ENCODE results near the gene DDRGK1.

DDRGK1 gene

DNA sequence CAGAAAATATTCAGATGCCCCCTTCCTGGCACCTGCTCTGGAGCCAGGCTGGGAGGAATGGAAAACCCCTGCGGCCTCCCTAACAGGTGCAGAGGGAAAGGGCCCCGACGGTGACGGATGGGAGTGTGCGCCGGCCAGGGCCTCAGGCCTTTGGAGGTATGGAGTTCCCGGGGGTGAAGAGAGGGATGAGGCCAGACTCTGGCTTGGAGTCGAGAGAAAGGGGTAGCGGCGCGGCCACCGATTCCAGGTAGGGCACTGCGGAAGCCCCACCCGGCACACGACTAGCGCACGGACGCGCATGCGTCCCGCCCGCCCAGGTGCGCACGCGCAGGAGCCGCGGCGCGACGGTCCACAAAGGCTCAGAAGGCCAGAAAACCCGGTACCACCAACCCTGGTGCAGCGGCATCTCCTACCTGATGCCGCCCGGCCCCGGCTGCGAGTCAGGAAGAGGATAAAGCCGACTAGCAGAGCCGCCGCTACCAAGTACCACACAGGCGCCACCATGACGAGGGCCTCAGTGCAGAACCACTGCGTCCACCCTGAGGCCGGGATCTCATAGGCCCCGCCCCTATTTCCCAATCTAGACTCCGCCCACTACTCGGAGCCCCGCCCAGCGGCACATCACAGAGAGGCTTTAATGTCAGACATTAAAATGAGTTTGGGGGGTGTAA, at the start of gene DDRGK1:
DDRGK1 (minus strand) TSS at position 559 of the 671 bp plus-strand sequence; CDS start at position 504, 55 bp downstream.
- Mint-ChIP-seq H3K4me1 (peaks cover 26% of the 10 kb centered on the region), H3K4me3 (peak within 1 kb of the TSS; percentile 95), H3K27ac (peak within 1 kb of the TSS; percentile 96), H3K27me3 (no peaks in the 10 kb centered on the region), H3K36me3 (ENCODE audit: low read depth) (peaks cover 23% of the 10 kb centered on the region), H3K9me3 (no peaks in the 10 kb centered on the region)
- DNase-seq: peak; percentile 93
- peak; percentile 87 for ATAC-seq

DNA sequence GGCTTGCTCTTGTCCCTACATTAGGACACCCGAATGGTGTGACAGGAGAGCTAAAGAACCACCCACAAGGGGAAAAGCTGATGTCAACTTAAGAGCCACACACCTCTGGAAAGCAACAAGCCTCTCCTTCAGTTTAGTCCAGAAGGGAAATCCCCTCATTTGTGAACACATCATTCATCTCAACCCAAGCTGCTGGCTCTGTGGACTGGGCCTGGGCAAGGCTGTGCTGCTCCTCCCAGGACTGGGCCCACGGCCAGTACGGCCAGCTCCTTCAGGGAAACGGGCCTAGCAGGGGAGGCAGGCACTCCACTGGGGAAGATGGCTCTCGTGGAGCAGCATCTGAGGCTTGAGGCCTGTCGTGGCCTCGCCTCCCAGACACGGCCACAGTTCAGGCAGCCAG, 47.3 kb upstream of the DDRGK1 start:
- no peak overlapping the region for H3K4me3 Mint-ChIP-seq
- no peak for DNase-seq

GRCh38 chr20:3250091-3250504, 45.6 kb upstream of the DDRGK1 start:
- Mint-ChIP-seq H3K27ac (no peak overlapping the region), H3K4me3 (no peak overlapping the region), H3K27me3 (peaks cover 25% of the 10 kb centered on the region), H3K9me3 (no peaks in the 10 kb centered on the region), H3K4me1 (peaks cover 17% of the 10 kb centered on the region), H3K36me3 (ENCODE audit: low read depth) (peaks cover 2% of the 10 kb centered on the region)
- ATAC-seq (no peak), DNase-seq (no peak)

More for the DNA sequence above, 47.3 kb upstream of the DDRGK1 start:
- H3K9me3 Mint-ChIP-seq: no peaks in the 10 kb centered on the region
- H3K27ac Mint-ChIP-seq: no peak overlapping the region
- H3K27me3 Mint-ChIP-seq: peaks cover 20% of the 10 kb centered on the region
- H3K36me3 Mint-ChIP-seq (ENCODE audit: low read depth): peaks cover 2% of the 10 kb centered on the region
- peaks cover 8% of the 10 kb centered on the region for H3K4me1 Mint-ChIP-seq
- ATAC-seq: peak; percentile 91

DNA sequence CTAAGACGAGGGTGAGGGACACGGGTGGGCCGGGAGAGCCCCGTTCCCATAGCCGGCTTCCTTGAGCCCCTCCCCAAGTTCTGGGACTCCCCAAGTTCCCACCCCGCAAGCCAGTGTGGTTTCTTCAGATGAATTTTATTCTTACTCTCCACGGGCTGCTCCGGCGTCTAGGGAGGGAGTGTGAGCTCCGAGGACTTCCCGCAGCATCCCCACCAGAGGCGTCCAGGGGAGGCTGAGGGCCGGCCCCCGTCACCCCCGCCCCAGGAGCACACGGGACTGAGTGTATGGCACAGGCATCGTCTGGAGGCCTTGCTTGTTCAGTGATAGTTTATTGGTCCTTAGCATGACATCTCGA, 44.5 kb upstream of the DDRGK1 start:
- peaks cover 29% of the 10 kb centered on the region for H3K27me3 Mint-ChIP-seq
- DNase-seq (no peak), ATAC-seq (no peak)
- no peak overlapping the region for H3K27ac Mint-ChIP-seq
- H3K36me3 Mint-ChIP-seq (ENCODE audit: low read depth): no peaks in the 10 kb centered on the region
- peaks cover 20% of the 10 kb centered on the region for H3K4me1 Mint-ChIP-seq
- no peak overlapping the region for H3K4me3 Mint-ChIP-seq
- no peaks in the 10 kb centered on the region for H3K9me3 Mint-ChIP-seq

DNA sequence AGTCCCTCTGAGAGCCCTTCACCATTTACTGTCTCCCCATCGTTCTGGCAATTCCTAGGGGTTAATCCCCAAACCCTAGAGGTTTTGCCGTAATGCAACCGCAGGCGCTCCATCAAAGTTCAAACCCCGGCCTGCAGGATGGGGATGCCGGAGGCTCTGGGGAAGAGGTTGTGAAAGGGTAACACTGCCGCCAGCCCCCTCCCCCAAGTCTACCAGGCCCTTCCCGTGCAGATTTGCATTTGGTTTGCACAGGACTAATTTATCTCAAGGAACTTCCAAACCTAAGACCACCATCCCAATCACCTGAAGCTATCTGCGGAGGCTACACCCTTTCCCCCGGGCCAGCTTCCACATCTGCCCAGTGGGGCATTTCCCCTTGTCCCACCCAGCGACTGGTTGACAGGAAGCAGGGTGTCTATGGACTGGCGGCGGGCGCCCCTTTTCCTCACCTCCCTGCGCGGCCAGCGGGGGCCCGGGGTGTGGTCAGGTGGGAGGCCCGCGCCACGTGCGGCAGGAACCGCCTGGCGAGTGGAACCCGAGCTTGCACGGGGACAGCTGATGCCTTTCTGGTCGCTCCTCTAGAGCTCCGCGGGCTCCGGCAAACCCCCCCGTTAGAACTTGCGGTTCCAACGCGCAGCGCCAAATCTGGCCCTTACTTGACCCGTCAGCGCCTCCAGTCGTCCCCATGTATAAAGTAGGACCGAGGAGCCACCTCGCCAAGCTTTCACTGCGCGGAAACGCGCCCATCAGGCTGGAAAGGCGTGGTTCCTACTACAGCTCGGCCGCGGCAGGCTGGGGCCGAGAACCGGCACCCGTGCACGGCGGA, 43.9 kb upstream of the DDRGK1 start:
- H3K27ac Mint-ChIP-seq: no peak overlapping the region
- peak; percentile 36 for DNase-seq

DNA sequence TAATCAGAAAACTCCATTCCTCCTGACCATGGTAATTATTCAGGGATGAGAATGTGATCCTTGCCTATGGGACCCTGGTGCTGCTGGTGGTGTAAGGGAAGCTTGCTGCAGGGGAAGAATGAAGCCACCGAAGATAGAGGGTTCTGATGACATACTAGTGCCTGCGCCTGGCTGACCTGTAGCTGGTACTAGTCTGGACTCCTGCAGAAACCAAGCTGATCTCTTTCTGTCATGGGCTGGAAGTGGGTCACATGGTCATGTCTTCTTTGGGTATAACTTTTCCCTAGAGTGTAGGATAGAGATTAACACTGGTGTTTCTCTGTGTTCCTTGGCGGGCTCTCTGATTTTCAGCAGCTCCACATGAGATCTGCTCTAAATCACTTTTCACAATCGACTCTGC, 43.2 kb upstream of the DDRGK1 start:
- Mint-ChIP-seq H3K4me3 (no peak overlapping the region), H3K27me3 (peaks cover 29% of the 10 kb centered on the region), H3K36me3 (ENCODE audit: low read depth) (no peaks in the 10 kb centered on the region), H3K27ac (no peak overlapping the region), H3K9me3 (no peaks in the 10 kb centered on the region), H3K4me1 (peaks cover 20% of the 10 kb centered on the region)
- DNase-seq (no peak), ATAC-seq (no peak)

More for the DNA sequence above, 43.9 kb upstream of the DDRGK1 start:
- Mint-ChIP-seq H3K9me3 (no peaks in the 10 kb centered on the region), H3K36me3 (ENCODE audit: low read depth) (no peaks in the 10 kb centered on the region), H3K4me1 (peaks cover 20% of the 10 kb centered on the region), H3K27me3 (peaks cover 29% of the 10 kb centered on the region), H3K4me3 (no peak overlapping the region)
- peak; percentile 33 for ATAC-seq

DNA sequence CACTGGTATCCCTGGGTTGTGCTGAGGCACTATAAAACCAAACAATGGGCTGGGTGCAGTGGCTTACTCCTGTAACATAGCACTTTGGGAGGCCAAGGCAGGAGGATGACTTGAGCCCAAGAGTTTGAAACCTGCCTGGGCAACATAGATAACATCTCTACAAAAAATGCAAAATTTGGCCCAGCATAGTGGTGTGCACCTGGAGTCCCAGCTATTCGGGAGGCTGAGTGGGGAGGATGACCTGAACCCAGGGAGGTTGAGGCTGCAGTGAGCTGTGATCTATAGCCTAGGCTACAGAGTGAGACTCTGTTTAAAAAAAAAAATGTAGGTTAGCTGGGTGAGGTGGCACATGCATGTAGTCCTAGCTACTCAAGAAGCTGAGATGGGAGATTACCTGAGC, 42.2 kb upstream of the DDRGK1 start:
- Mint-ChIP-seq H3K9me3 (no peaks in the 10 kb centered on the region), H3K4me3 (no peak overlapping the region), H3K27ac (no peak overlapping the region), H3K36me3 (ENCODE audit: low read depth) (no peaks in the 10 kb centered on the region), H3K4me1 (peaks cover 20% of the 10 kb centered on the region), H3K27me3 (peaks cover 35% of the 10 kb centered on the region)
- DNase-seq (no peak), ATAC-seq (no peak)

DNA sequence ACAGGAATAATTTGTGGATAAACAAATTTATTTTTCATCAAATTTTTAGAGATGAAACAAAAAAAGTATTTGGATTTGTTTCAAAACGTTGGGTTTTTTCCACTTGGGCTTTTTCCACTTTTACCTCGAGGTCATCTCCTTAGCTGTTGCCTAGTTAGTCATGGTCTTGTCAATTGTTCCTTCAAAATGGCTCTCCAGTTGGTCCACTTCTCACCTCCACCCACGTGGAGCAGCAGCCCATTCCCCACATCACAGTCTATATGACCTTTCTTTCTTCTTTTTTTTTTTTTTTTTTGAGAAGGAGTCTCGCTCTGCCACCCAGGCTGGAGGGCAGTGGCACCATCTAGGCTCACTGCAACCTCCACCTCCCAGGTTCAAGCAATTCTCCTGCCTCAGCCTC, 41.2 kb upstream of the DDRGK1 start:
- no peak for DNase-seq
- Mint-ChIP-seq H3K27ac (peak overlapping the region; percentile 31), H3K36me3 (ENCODE audit: low read depth) (no peaks in the 10 kb centered on the region), H3K4me1 (peaks cover 17% of the 10 kb centered on the region), H3K9me3 (no peaks in the 10 kb centered on the region), H3K4me3 (peak overlapping the region; percentile 42), H3K27me3 (peaks cover 43% of the 10 kb centered on the region)
- ATAC-seq: peak; percentile 65

DNA sequence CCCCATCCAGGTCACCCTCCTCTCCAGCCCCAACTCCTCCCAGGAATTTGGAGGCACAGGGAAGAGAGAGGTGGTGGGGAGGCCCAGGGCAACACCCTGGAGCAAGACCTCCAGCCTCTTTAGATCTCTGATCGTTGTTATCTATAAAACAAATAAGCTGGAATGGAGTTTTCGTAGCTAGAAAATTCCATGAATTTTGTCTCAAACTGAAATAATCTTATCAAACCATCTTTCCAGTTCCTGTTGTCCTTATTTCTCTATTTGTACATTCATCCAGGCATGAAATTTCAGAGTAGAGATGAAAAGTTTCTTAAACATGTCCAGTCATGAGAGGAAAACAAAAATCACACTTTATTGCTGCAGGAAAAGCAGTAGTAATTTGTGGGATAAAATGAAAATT, 40.7 kb upstream of the DDRGK1 start:
- Mint-ChIP-seq H3K9me3 (no peaks in the 10 kb centered on the region), H3K4me1 (peaks cover 17% of the 10 kb centered on the region), H3K4me3 (no peak overlapping the region), H3K27me3 (peaks cover 42% of the 10 kb centered on the region), H3K27ac (no peak overlapping the region), H3K36me3 (ENCODE audit: low read depth) (no peaks in the 10 kb centered on the region)
- no peak for ATAC-seq
- no peak for DNase-seq

GRCh38 chr20:3244613-3245012, 40.1 kb upstream of the DDRGK1 start:
- DNase-seq: no peak
- ATAC-seq: no peak
- Mint-ChIP-seq H3K36me3 (ENCODE audit: low read depth) (no peaks in the 10 kb centered on the region), H3K9me3 (no peaks in the 10 kb centered on the region), H3K4me1 (peaks cover 20% of the 10 kb centered on the region), H3K27ac (peak overlapping the region; percentile 52), H3K4me3 (no peak overlapping the region), H3K27me3 (peaks cover 43% of the 10 kb centered on the region)

DNA sequence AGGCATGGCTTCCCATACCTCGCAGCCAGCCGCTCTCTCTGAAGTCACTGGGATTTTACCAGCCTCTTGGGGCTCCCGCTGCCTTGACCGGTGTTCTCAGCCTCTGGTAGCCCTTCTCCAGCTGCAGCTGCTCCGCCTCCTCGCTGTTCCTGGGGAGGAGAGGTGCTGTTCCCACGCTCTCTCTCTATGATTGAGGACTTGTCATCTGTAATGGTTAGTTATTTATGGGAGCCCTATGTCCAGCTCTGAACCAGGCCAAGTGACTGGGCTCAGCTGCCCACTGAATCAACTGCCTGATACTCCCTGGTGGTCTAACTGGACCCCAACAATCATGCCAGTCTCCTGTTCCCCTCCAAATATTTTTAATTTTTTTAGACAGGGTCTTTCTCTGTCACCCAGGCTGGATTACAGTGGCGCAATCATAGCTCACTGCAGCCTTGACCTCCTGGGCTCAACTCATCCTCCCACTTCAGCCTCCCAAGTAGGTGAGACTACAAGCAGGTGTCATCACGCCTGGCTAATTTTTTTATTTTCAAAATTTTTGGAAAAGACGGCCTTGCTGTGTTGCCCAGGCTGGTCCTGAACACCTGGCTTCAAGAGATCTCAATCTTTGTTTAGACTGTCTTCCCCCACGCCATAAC, 39.4 kb upstream of the DDRGK1 start:
- peaks cover 45% of the 10 kb centered on the region for H3K27me3 Mint-ChIP-seq
- H3K4me1 Mint-ChIP-seq: peaks cover 22% of the 10 kb centered on the region
- H3K9me3 Mint-ChIP-seq: no peaks in the 10 kb centered on the region
- ATAC-seq (no peak), DNase-seq (no peak)
- no peak overlapping the region for H3K4me3 Mint-ChIP-seq
- no peaks in the 10 kb centered on the region for H3K36me3 Mint-ChIP-seq (ENCODE audit: low read depth)
- H3K27ac Mint-ChIP-seq: no peak overlapping the region

GRCh38 chr20:3242172-3242692, 37.8 kb upstream of the DDRGK1 start:
- no peaks in the 10 kb centered on the region for H3K36me3 Mint-ChIP-seq (ENCODE audit: low read depth)
- DNase-seq (no peak), ATAC-seq (no peak)
- H3K4me1 Mint-ChIP-seq: peaks cover 21% of the 10 kb centered on the region
- H3K27ac Mint-ChIP-seq: no peak overlapping the region
- H3K4me3 Mint-ChIP-seq: no peak overlapping the region
- H3K27me3 Mint-ChIP-seq: peaks cover 48% of the 10 kb centered on the region
- H3K9me3 Mint-ChIP-seq: no peaks in the 10 kb centered on the region

DNA sequence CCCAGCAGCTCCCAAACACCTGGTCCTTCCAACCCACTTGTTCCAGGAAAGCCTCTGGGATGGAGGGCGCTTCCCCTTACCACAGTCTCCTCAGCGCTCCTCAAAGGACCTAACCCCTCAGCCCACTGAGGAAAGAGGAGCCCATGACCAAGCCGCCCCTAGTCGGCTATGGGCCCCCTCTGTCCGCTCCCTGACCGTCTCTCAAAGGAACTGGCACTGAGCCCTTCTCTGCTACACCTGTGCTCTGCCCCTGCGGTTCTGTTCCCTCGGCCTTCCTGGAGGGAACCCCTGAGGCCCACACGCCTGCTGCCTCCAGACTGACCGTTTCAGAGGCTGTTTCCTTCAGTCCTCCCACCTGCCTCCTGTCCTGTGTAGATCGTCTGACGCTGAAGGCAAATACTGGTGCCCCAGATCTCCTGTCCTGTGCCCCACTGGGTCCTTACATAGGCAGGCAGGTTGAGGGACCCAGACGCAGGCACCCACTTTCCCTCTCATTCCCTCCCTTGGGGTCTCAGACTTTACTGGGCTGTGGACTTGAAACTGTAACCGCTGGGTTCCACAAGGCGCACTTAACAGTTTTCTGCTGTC, 36.4 kb upstream of the DDRGK1 start:
- peaks cover 18% of the 10 kb centered on the region for H3K4me1 Mint-ChIP-seq
- ATAC-seq (no peak), DNase-seq (no peak)
- H3K27ac Mint-ChIP-seq: no peak overlapping the region
- peaks cover 56% of the 10 kb centered on the region for H3K27me3 Mint-ChIP-seq
- H3K36me3 Mint-ChIP-seq (ENCODE audit: low read depth): no peaks in the 10 kb centered on the region
- no peak overlapping the region for H3K4me3 Mint-ChIP-seq
- no peaks in the 10 kb centered on the region for H3K9me3 Mint-ChIP-seq
